H1 (cell line): ENCODE measurements around the gene CXCL6.

Experiments
- CREB1 ChIP-seq: IDR thresholded peaks from 2 replicates; pipeline ENCODE4 v1.6.1; 2012; ENCODE audit warnings: inconsistent platforms
- CTCF ChIP-seq, 3 experiments: IDR thresholded peaks; 1 replicate in 2 of 3; 2 replicates in 1 of 3; pipeline versions ENCODE4 v1.5.1 to v1.6.1; 2011; ENCODE audit warnings: low read length in 3 of 3, mild to moderate bottlenecking in 3 of 3, inconsistent platforms in 2 of 3, low read depth in 1 of 3, moderate library complexity in 1 of 3; ENCODE audit not compliant: insufficient read depth in 1 of 3; ENCODE audit errors: control extremely low read depth in 1 of 3
- E2F6 ChIP-seq: IDR thresholded peaks from 2 replicates; pipeline ENCODE4 v1.6.1; 2012; ENCODE audit warnings: inconsistent platforms
- EZH2 ChIP-seq: fragments of 200-600 bp; sonication (generic); IDR thresholded peaks from 2 replicates; pipeline ENCODE4 v1.7.1; 2012; ENCODE audit warnings: low read depth, mild to moderate bottlenecking, moderate library complexity, low read length, inconsistent platforms; ENCODE audit not compliant: severe bottlenecking
- FOSL1 ChIP-seq: IDR thresholded peaks from 2 replicates; pipeline ENCODE4 v1.6.1; 2011; ENCODE audit warnings: mild to moderate bottlenecking, low read depth, low read length, moderate library complexity; ENCODE audit not compliant: insufficient read depth
- HDAC6 ChIP-seq: IDR thresholded peaks from one replicate; pipeline ENCODE4 v1.7.1; 2012; ENCODE audit warnings: low read depth, mild to moderate bottlenecking, inconsistent platforms, low read length, moderate library complexity
- MAX ChIP-seq: IDR thresholded peaks from 2 replicates; pipeline ENCODE4 v1.6.1; 2012; ENCODE audit warnings: inconsistent platforms
- POLR2A ChIP-seq, 2 experiments: IDR thresholded peaks; 1 replicate in 1 of 2; 2 replicates in 1 of 2; pipeline ENCODE4 v1.6.1; 2011; ENCODE audit warnings: low read depth in 2 of 2, low read length in 2 of 2, mild to moderate bottlenecking in 2 of 2; ENCODE audit errors: control extremely low read depth in 1 of 2

GRCh38 chr4:73860917-73861316 lies 24.4 kb downstream of the CXCL6 start:
- no peak for TF ChIP-seq EZH2
- no peak for TF ChIP-seq MAX
- TF ChIP-seq CTCF (IDR thresholded peaks at IDR 0.05; ENCODE audit: control extremely low read depth in 1 of 3, insufficient read depth in 1 of 3, low read depth in 1 of 3, low read length in 3 of 3), result no peak
- no peak for TF ChIP-seq E2F6
- TF ChIP-seq POLR2A (IDR thresholded peaks at IDR 0.05; ENCODE audit: control extremely low read depth in 1 of 2, low read depth in 2 of 2, low read length in 2 of 2), result no peak
- no peak for TF ChIP-seq HDAC6
- no peak for TF ChIP-seq CREB1
- TF ChIP-seq FOSL1, result no peak
